ENCODE results near the gene SAP30L. TPM values are rescaled to one million over a fixed set of nuclear protein-coding genes. Genes with fewer than 3 reads are reported as not detected.

SAP30L gene
- total RNA-seq, 1 experiment from 2014 or later: 54.6 TPM

- no peak for DNase-seq (ENCODE audit: low read depth, low spot score)
- no TSS peak for BruUV-seq (replicated peaks)
Measured at GRCh38 chr5:154411338-154411737, 34.5 kb upstream of the SAP30L start.

GRCh38 chr5:154412316-154412715 is 33.5 kb upstream of the SAP30L start:
- H3K9me3 ChIP-seq (ENCODE audit: control insufficient read depth, insufficient read depth, low read depth, low read length): no peaks in the 10 kb centered on the region
- intact Hi-C loops (cut with micrococcal nuclease; ENCODE audit: unreplicated experiment): no loop called here
- POLR2A ChIA-PET: no interaction called here
- TF ChIP-seq REST (IDR thresholded peaks at IDR 0.05; ENCODE audit: insufficient read depth in 1 of 2, low read depth in 2 of 2, low read length in 1 of 2) (no peak), TCF7L2 (IDR thresholded peaks at IDR 0.05; ENCODE audit: low read depth, low read length) (no peak), SIN3A (IDR thresholded peaks at IDR 0.05; ENCODE audit: borderline replicate concordance, insufficient read depth, low read depth, low read length) (no peak), POLR2AphosphoS5 (IDR thresholded peaks at IDR 0.05; ENCODE audit: low read depth, low read length) (no peak)
- TF ChIP-seq, protein P1, sequence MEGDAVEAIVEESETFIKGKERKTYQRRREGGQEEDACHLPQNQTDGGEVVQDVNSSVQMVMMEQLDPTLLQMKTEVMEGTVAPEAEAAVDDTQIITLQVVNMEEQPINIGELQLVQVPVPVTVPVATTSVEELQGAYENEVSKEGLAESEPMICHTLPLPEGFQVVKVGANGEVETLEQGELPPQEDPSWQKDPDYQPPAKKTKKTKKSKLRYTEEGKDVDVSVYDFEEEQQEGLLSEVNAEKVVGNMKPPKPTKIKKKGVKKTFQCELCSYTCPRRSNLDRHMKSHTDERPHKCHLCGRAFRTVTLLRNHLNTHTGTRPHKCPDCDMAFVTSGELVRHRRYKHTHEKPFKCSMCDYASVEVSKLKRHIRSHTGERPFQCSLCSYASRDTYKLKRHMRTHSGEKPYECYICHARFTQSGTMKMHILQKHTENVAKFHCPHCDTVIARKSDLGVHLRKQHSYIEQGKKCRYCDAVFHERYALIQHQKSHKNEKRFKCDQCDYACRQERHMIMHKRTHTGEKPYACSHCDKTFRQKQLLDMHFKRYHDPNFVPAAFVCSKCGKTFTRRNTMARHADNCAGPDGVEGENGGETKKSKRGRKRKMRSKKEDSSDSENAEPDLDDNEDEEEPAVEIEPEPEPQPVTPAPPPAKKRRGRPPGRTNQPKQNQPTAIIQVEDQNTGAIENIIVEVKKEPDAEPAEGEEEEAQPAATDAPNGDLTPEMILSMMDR (IDR thresholded peaks at IDR 0.05): no peak
- no peak overlapping the region for H3K4me3 ChIP-seq (ENCODE audit: low read depth in 2 of 2, low read length in 2 of 2)
- H3K27ac ChIP-seq (ENCODE audit: low read length): no peak overlapping the region
- CTCF ChIA-PET: no interaction called here
- in situ Hi-C loops (cut with HindIII; ENCODE audit: low pct_unique_long_range_greater_than_20kb, low sequenced_read_pairs): no loop called here
- H3K4me1 ChIP-seq (ENCODE audit: control insufficient read depth, insufficient read depth, low read length): no peaks in the 10 kb centered on the region
- ATAC-seq (no peak), DNase-seq (ENCODE audit: low read depth, low spot score) (no peak)
- H3K36me3 ChIP-seq (ENCODE audit: control insufficient read depth, insufficient read depth, low read length): no peaks in the 10 kb centered on the region
- BruUV-seq (replicated peaks): no TSS peak
- no peaks in the 10 kb centered on the region for H3K27me3 ChIP-seq (ENCODE audit: control insufficient read depth, insufficient read depth, low read length)

More at GRCh38 chr5:154411338-154411737, 34.5 kb upstream of the SAP30L start:
- Histone ChIP-seq H3K9me3 (ENCODE audit: control insufficient read depth, insufficient read depth, low read depth, low read length) (no peaks in the 10 kb centered on the region), H3K4me3 (ENCODE audit: low read depth in 2 of 2, low read length in 2 of 2) (no peak overlapping the region), H3K27me3 (ENCODE audit: control insufficient read depth, insufficient read depth, low read length) (no peaks in the 10 kb centered on the region), H3K36me3 (ENCODE audit: control insufficient read depth, insufficient read depth, low read length) (no peaks in the 10 kb centered on the region), H3K4me1 (ENCODE audit: control insufficient read depth, insufficient read depth, low read length) (no peaks in the 10 kb centered on the region), H3K27ac (ENCODE audit: low read length) (no peak overlapping the region)
- ATAC-seq: no peak
- ChIA-PET POLR2A (no interaction called here), CTCF (no interaction called here)
- intact Hi-C loops (cut with micrococcal nuclease; ENCODE audit: unreplicated experiment) (no loop called here), in situ Hi-C loops (cut with HindIII; ENCODE audit: low pct_unique_long_range_greater_than_20kb, low sequenced_read_pairs) (no loop called here)
- no peak for TF ChIP-seq SIN3A (IDR thresholded peaks at IDR 0.05; ENCODE audit: borderline replicate concordance, insufficient read depth, low read depth, low read length)
- TF ChIP-seq, protein P1 (IDR thresholded peaks at IDR 0.05): no peak
- TF ChIP-seq POLR2AphosphoS5 (IDR thresholded peaks at IDR 0.05; ENCODE audit: low read depth, low read length): no peak
- no peak for TF ChIP-seq TCF7L2 (IDR thresholded peaks at IDR 0.05; ENCODE audit: low read depth, low read length)
- TF ChIP-seq REST (IDR thresholded peaks at IDR 0.05; ENCODE audit: insufficient read depth in 1 of 2, low read depth in 2 of 2, low read length in 1 of 2): no peak
